H1 (cell line): Measurements from ENCODE around the gene RILP. TPM values are rescaled to one million over a fixed set of nuclear protein-coding genes. Genes with fewer than 3 reads are reported as not detected.

Source experiments
- CTCF ChIA-PET: fragments of 300-600 bp; sonication (Branson Sonifier 250); formaldehyde crosslinking; loops from one replicate; lab custom pipeline; 2021; ENCODE audit not compliant: partially characterized antibody; lab: Charles Lee
- POLR2A ChIA-PET: fragments of 300-600 bp; sonication (Branson Sonifier 250); formaldehyde crosslinking; loops from one replicate; lab custom pipeline; 2021; ENCODE audit warnings: inconsistent platforms; ENCODE audit not compliant: partially characterized antibody; lab: Charles Lee
- DNase-seq, 2 experiments: peaks; one replicate each; pipeline versions ENCODE4 v3.0.0 to v3.0.0-alpha.2; 2010 to 2022; ENCODE audit warnings: low spot score in 2 of 2, low read depth in 1 of 2, mixed read lengths in 1 of 2
- FAIRE-seq: peaks from 2 replicates; lab custom pipeline; 2011; peaks lifted over from hg19 to GRCh38; lab: Jason Lieb, UNC
- H2AFZ ChIP-seq: 2 replicates; pipeline ENCODE4 v1.8.1; 2012; ENCODE audit warnings: low read length, inconsistent platforms
- H2AK5ac ChIP-seq: 2 replicates; pipeline ENCODE4 v1.6.1; 2013; ENCODE audit warnings: low read depth, low read length
- H2BK120ac ChIP-seq: replicated peaks from 2 replicates; pipeline ENCODE3; 2013; ENCODE audit warnings: low read depth, low read length, inconsistent platforms
- H2BK12ac ChIP-seq: 2 replicates; pipeline ENCODE4 v1.6.1; 2013; ENCODE audit warnings: low read depth, low read length
- H2BK15ac ChIP-seq: 2 replicates; pipeline ENCODE4 v1.6.1; 2013; ENCODE audit warnings: low read length
- H2BK20ac ChIP-seq: 2 replicates; pipeline ENCODE4 v1.6.1; 2013; ENCODE audit warnings: low read length
- H2BK5ac ChIP-seq: 2 replicates; pipeline ENCODE4 v1.6.1; 2013; ENCODE audit warnings: low read depth, low read length
- H3K14ac ChIP-seq: 2 replicates; pipeline ENCODE4 v1.6.1; 2013; ENCODE audit warnings: inconsistent platforms; ENCODE audit not compliant: insufficient read length
- H3K18ac ChIP-seq: 2 replicates; pipeline ENCODE4 v1.6.1; 2013; ENCODE audit warnings: low read length; ENCODE audit errors: extremely low read depth
- H3K23ac ChIP-seq: 2 replicates; pipeline ENCODE4 v1.6.1; 2013; ENCODE audit warnings: inconsistent platforms; ENCODE audit not compliant: insufficient read length
- H3K23me2 ChIP-seq: 2 replicates; pipeline ENCODE4 v1.6.1; 2013; ENCODE audit warnings: low read depth, low read length
- H3K27ac ChIP-seq: 2 replicates; pipeline ENCODE4 v1.6.1; 2011; ENCODE audit warnings: low read depth, low read length, inconsistent platforms
- H3K27me3 ChIP-seq, 4 experiments: replicated peaks in 1 of 4; 1 replicate in 1 of 4; 2 replicates in 3 of 4; pipeline versions ENCODE4 v1.6.1 to v1.8.1; 2011 to 2013; ENCODE audit warnings: low read length in 3 of 4, mild to moderate bottlenecking in 3 of 4, inconsistent platforms in 2 of 4, mixed read lengths in 2 of 4, moderate library complexity in 1 of 4; ENCODE audit not compliant: control insufficient read depth in 3 of 4, insufficient read depth in 3 of 4; ENCODE audit errors: extremely low read depth in 1 of 4
- H3K36me3 ChIP-seq, 4 experiments: 2 replicates each; pipeline versions ENCODE4 v1.6.1 to v1.8.1; 2011 to 2013; ENCODE audit warnings: mild to moderate bottlenecking in 4 of 4, low read length in 3 of 4, moderate library complexity in 2 of 4, control low read depth in 1 of 4, inconsistent platforms in 1 of 4; ENCODE audit not compliant: insufficient read depth in 4 of 4, control insufficient read depth in 2 of 4
- H3K4ac ChIP-seq: replicated peaks from 2 replicates; pipeline ENCODE3; 2013; ENCODE audit warnings: low read length, low read depth, mixed read lengths, inconsistent platforms; ENCODE audit not compliant: insufficient read length
- H3K4me1 ChIP-seq, 4 experiments: replicated peaks in 1 of 4; 1 replicate in 1 of 4; 2 replicates in 3 of 4; pipeline versions ENCODE4 v1.6.1 to v1.8.1; 2011 to 2013; ENCODE audit warnings: low read length in 3 of 4, inconsistent platforms in 2 of 4, mixed read lengths in 1 of 4; ENCODE audit not compliant: insufficient read depth in 4 of 4, control insufficient read depth in 3 of 4
- H3K4me2 ChIP-seq, 2 experiments: 2 replicates each; pipeline versions ENCODE4 v1.6.1 to v1.8.1; 2011 to 2013; ENCODE audit warnings: low read depth in 2 of 2, low read length in 2 of 2, control low read depth in 1 of 2, inconsistent platforms in 1 of 2, mild to moderate bottlenecking in 1 of 2; ENCODE audit not compliant: insufficient read depth in 1 of 2
- H3K4me3 ChIP-seq, 4 experiments: fragments of 200-600, 300-600 bp in 1 of 4; sonication (generic), shearing (Covaris generic), sonication (Bioruptor Twin) in 1 of 4; 2 replicates each; pipeline versions ENCODE4 v1.5.1 to v1.8.1; 2011 to 2016; ENCODE audit warnings: low read length in 4 of 4, low read depth in 3 of 4, control low read depth in 2 of 4, inconsistent platforms in 2 of 4, mild to moderate bottlenecking in 2 of 4, mixed read lengths in 1 of 4, moderate library complexity in 1 of 4; ENCODE audit not compliant: insufficient read depth in 2 of 4; ENCODE audit errors: extremely low read depth in 1 of 4
- H3K56ac ChIP-seq: replicated peaks from 2 replicates; pipeline ENCODE3; 2013; ENCODE audit warnings: low read depth, mild to moderate bottlenecking, mixed read lengths, low read length, inconsistent platforms; ENCODE audit not compliant: insufficient read length
- H3K79me1 ChIP-seq: 2 replicates; pipeline ENCODE4 v1.6.1; 2013; ENCODE audit warnings: low read depth, low read length, control low read depth
- H3K79me2 ChIP-seq, 2 experiments: 2 replicates each; pipeline versions ENCODE4 v1.6.1 to v1.8.1; 2012 to 2013; ENCODE audit warnings: low read length in 2 of 2, mild to moderate bottlenecking in 2 of 2, inconsistent platforms in 1 of 2; ENCODE audit not compliant: insufficient read depth in 2 of 2, control insufficient read depth in 1 of 2
- H3K9ac ChIP-seq, 4 experiments: replicated peaks in 1 of 4; 1 replicate in 1 of 4; 2 replicates in 3 of 4; pipeline versions ENCODE4 v1.6.1 to v1.8.1; 2011 to 2013; ENCODE audit warnings: low read depth in 3 of 4, low read length in 3 of 4, control low read depth in 2 of 4, mild to moderate bottlenecking in 2 of 4, moderate library complexity in 2 of 4, inconsistent platforms in 1 of 4; ENCODE audit errors: extremely low read depth in 1 of 4
- H3K9me3 ChIP-seq, 2 experiments: 2 replicates each; pipeline versions ENCODE4 v1.6.1 to v1.8.1; 2012 to 2013; ENCODE audit warnings: mild to moderate bottlenecking in 2 of 2, moderate library complexity in 2 of 2, control low read depth in 1 of 2, inconsistent platforms in 1 of 2, low read depth in 1 of 2, low read length in 1 of 2, mixed read lengths in 1 of 2; ENCODE audit not compliant: insufficient read depth in 2 of 2
- H4K20me1 ChIP-seq, 2 experiments: replicated peaks in 1 of 2; 2 replicates each; pipeline versions ENCODE3 to v1.8.1; 2011 to 2013; ENCODE audit warnings: inconsistent platforms in 2 of 2, low read length in 2 of 2, mild to moderate bottlenecking in 1 of 2; ENCODE audit not compliant: insufficient read depth in 2 of 2, control insufficient read depth in 1 of 2
- H4K5ac ChIP-seq: 2 replicates; pipeline ENCODE4 v1.6.1; 2013; ENCODE audit warnings: low read length, low read depth, mixed read lengths, inconsistent platforms; ENCODE audit not compliant: insufficient read length
- H4K8ac ChIP-seq: 2 replicates; pipeline ENCODE4 v1.8.0; 2013; ENCODE audit warnings: mild to moderate bottlenecking, moderate library complexity, low read length, inconsistent platforms; ENCODE audit not compliant: insufficient read depth; ENCODE audit errors: extremely low read depth
- H4K91ac ChIP-seq: replicated peaks from 2 replicates; pipeline ENCODE3; 2013; ENCODE audit warnings: low read length, mixed read lengths, inconsistent platforms; ENCODE audit not compliant: insufficient read length
- ASH2L ChIP-seq: fragments of 200-600, 300-600 bp; sonication (generic); IDR thresholded peaks from one replicate; pipeline ENCODE4 v1.7.1; 2017; ENCODE audit warnings: low read length
- BRCA1 ChIP-seq: IDR thresholded peaks from 2 replicates; pipeline ENCODE4 v1.6.1; 2012; ENCODE audit warnings: low read depth, low read length, improper control_type of control experiment
- CBX8 ChIP-seq: fragments of 300-800, 300-1000 bp; sonication (generic); IDR thresholded peaks from 2 replicates; pipeline ENCODE4 v1.7.1; 2016; ENCODE audit warnings: low read depth, low read length, borderline replicate concordance
- CHD2 ChIP-seq: IDR thresholded peaks from 2 replicates; pipeline ENCODE4 v1.6.1; 2012; ENCODE audit warnings: low read length, improper control_type of control experiment
- HDAC6 ChIP-seq: IDR thresholded peaks from one replicate; pipeline ENCODE4 v1.7.1; 2012; ENCODE audit warnings: low read depth, mild to moderate bottlenecking, inconsistent platforms, low read length, moderate library complexity
- JUN ChIP-seq: IDR thresholded peaks from 2 replicates; pipeline ENCODE4 v1.6.1; 2011; ENCODE audit warnings: low read depth, mild to moderate bottlenecking, improper control_type of control experiment, low read length
- MAFK ChIP-seq: IDR thresholded peaks from 2 replicates; pipeline ENCODE4 v1.6.1; 2012; ENCODE audit warnings: low read depth, mild to moderate bottlenecking, improper control_type of control experiment, low read length
- POLR2AphosphoS5 ChIP-seq: IDR thresholded peaks from 2 replicates; pipeline ENCODE4 v1.6.1; 2011; ENCODE audit warnings: low read depth, low read length
- POU5F1 ChIP-seq: IDR thresholded peaks from 2 replicates; pipeline ENCODE4 v1.6.1; 2011; ENCODE audit warnings: low read depth, mild to moderate bottlenecking, low read length, moderate library complexity
- RAD21 ChIP-seq, 2 experiments: IDR thresholded peaks in 1 of 2; conservative IDR thresholded peaks in 1 of 2; 2 replicates each; pipeline ENCODE4 v1.6.1; 2011; ENCODE audit warnings: low read depth in 2 of 2, low read length in 2 of 2, improper control_type of control experiment in 1 of 2, inconsistent platforms in 1 of 2, mild to moderate bottlenecking in 1 of 2, moderate library complexity in 1 of 2
- SIN3A ChIP-seq, 2 experiments: IDR thresholded peaks in 1 of 2; conservative IDR thresholded peaks in 1 of 2; 2 replicates each; pipeline ENCODE4 v1.6.1; 2011 to 2012; ENCODE audit warnings: low read length in 2 of 2, improper control_type of control experiment in 1 of 2, low read depth in 1 of 2, mild to moderate bottlenecking in 1 of 2
- SRF ChIP-seq: IDR thresholded peaks from 2 replicates; pipeline ENCODE4 v1.6.1; 2011; ENCODE audit warnings: mild to moderate bottlenecking, low read depth, low read length, moderate library complexity
- WGBS, 2 experiments: shearing (Covaris generic) in 1 of 2; methylation state at CpG; one replicate each; pipeline versions ENCODE4 v1.1.6 to v1.1.7; 2013 to 2015; ENCODE audit warnings: low lambda C conversion rate in 2 of 2, mixed read lengths in 2 of 2, inconsistent platforms in 1 of 2, low coverage in 1 of 2, missing lambda C conversion rate in 1 of 2; ENCODE audit not compliant: insufficient replicate concordance in 2 of 2, insufficient coverage in 1 of 2, insufficient read length in 1 of 2; ENCODE audit errors: extremely low coverage in 1 of 2, missing lambda C conversion rate in 1 of 2; 5-methylcytosine and 5-hydroxymethylcytosine counted together
- polyA plus RNA-seq, 7 experiments: library from polyadenylated mRNA; depleted of rRNA in 3 of 7; stranded (reverse) in 5 of 7; unstranded in 2 of 7; fragments of >200 nt in 5 of 7; fragments of 200-250 nt in 2 of 7; gene quantifications; 1 replicate in 5 of 7; 2 replicates in 1 of 7; 4 replicates in 1 of 7; pipeline versions ENCODE4 v1.2.1 to v1.2.3, GENCODE V29; 2011 to 2013; ENCODE audit warnings: missing spikeins in 2 of 7, mixed read lengths in 2 of 7
- total RNA-seq: library from RNA; stranded (reverse); fragmentation: NEBNext Ultra II Directional; extraction: Animal tissue kit (Norgen Biotek cat#: 25700); gene quantifications from 2 replicates; pipeline ENCODE4 v1.2.1, GENCODE V29; 2021
- TF ChIP-seq, protein P1 (sequence below): IDR thresholded peaks from 2 replicates; pipeline ENCODE4 v1.6.1; 2011; ENCODE audit warnings: low read length, improper control_type of control experiment

The RILP gene
- total and polyA plus RNA-seq, 2 of the 8 experiments (the other 6 are each of a cell fraction or from before 2014, with no cell fraction given): 6.8 to 7.2 TPM

- H4K5ac ChIP-seq: no peak overlapping the region
- H3K18ac ChIP-seq: peak overlapping the region; percentile 60; the same call in 1 of the 2 replicates
- no peak overlapping the region for H2BK20ac ChIP-seq
- no peak overlapping the region for H2BK15ac ChIP-seq
- no peaks in the 10 kb centered on the region for H3K27me3 ChIP-seq
- H3K4ac ChIP-seq: no peak overlapping the region
- no peak overlapping the region for H2BK5ac ChIP-seq
- H3K23ac ChIP-seq: no peak overlapping the region
- peaks cover 0 to 5% (median 0%) of the 10 kb centered on the region in 4 experiments; a peak in 3 of 7 replicates for H3K4me1 ChIP-seq
- no peak overlapping the region for H3K9ac ChIP-seq
- WGBS, 2 experiments: 84% methylated on average over 12 of the region's 14 CpGs; no CpG with 5 or more reads in 1 of the 2 experiments
- POLR2A ChIA-PET: interaction anchor here (0.9 to 1.0 kb wide), 3 partner anchors 12 to 43 kb away, joined by 3 read pairs; partner anchors contain the start of gene SLC43A2
- H2BK120ac ChIP-seq: no peak overlapping the region
- H4K91ac ChIP-seq: peak overlapping the region; percentile 74
- no peak overlapping the region for H2AK5ac ChIP-seq
- no peaks in the 10 kb centered on the region for H3K23me2 ChIP-seq
- no peak overlapping the region for H3K4me2 ChIP-seq
- H3K14ac ChIP-seq: no peak overlapping the region
- FAIRE-seq (no peak), DNase-seq (no peak)
- no peaks in the 10 kb centered on the region for H3K36me3 ChIP-seq
- no peak overlapping the region for H4K8ac ChIP-seq
- H3K9me3 ChIP-seq: peaks cover 5 to 10% of the 10 kb centered on the region in 2 experiments; a peak in 2 of 4 replicates
- CTCF ChIA-PET: interaction anchor here (1.6 kb wide), 1 partner anchor 33 kb away, joined by 8 read pairs; no protein-coding TSS in a partner anchor
- H4K20me1 ChIP-seq: no peaks in the 10 kb centered on the region
- no peaks in the 10 kb centered on the region for H3K79me2 ChIP-seq
- H3K79me1 ChIP-seq: no peaks in the 10 kb centered on the region
- H3K56ac ChIP-seq: no peak overlapping the region
- H3K4me3 ChIP-seq: no peak overlapping the region
- no peak overlapping the region for H2AFZ ChIP-seq
- no peak overlapping the region for H2BK12ac ChIP-seq
- no peak overlapping the region for H3K27ac ChIP-seq
- TF ChIP-seq JUN: no peak
- TF ChIP-seq SRF: no peak
- no peak for TF ChIP-seq POLR2AphosphoS5
- TF ChIP-seq BRCA1: no peak
- TF ChIP-seq MAFK: no peak
- no peak for TF ChIP-seq CHD2
- no peak for TF ChIP-seq POU5F1
- TF ChIP-seq HDAC6: no peak
- no peak for TF ChIP-seq CBX8
- TF ChIP-seq, protein P1, sequence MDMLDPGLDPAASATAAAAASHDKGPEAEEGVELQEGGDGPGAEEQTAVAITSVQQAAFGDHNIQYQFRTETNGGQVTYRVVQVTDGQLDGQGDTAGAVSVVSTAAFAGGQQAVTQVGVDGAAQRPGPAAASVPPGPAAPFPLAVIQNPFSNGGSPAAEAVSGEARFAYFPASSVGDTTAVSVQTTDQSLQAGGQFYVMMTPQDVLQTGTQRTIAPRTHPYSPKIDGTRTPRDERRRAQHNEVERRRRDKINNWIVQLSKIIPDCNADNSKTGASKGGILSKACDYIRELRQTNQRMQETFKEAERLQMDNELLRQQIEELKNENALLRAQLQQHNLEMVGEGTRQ: no peak
- TF ChIP-seq RAD21 (IDR thresholded peaks at IDR 0.05 in 1 of 2, conservative IDR thresholded peaks at IDR 0.05 in 1 of 2; ENCODE audit: low read depth in 2 of 2, low read length in 2 of 2): no peak
- no peak for TF ChIP-seq ASH2L
- TF ChIP-seq SIN3A (conservative IDR thresholded peaks at IDR 0.05 in 1 of 2, IDR thresholded peaks at IDR 0.05 in 1 of 2; ENCODE audit: low read depth in 1 of 2, low read length in 2 of 2): no peak
Observed at GRCh38 chr17:1597861-1598342, 51.8 kb downstream of the RILP start.
